ENCODE data around the gene POMT1. TPM values are rescaled to one million over a fixed set of nuclear protein-coding genes. Genes with fewer than 3 reads are reported as not detected.

POMT1 gene
- total and polyA plus RNA-seq, 3 donors from 2014 or later = 99.7 to 118 (median 117) TPM

DNA sequence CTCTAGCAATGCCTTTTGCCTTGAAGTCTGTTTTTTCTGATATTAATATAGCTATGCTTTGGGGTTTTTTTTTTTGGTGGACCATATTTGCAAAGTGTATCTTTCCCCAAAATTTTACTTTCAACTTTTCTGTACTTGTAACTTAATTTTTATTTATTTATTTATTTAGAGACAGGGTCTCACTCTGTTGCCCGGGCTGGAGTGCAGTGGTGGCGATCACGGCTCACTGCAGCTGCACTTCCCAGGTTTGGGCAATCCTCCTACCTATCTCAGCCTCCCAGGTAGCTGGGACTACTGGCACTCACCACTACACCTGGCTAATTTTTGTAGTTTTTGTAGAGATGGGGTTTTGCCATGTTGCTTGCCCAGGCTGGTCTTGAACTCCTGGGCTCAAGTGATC, 63.4 kb downstream of the POMT1 start:
- no peaks in the 10 kb centered on the region for H3K36me3 ChIP-seq (ENCODE audit: low read depth, missing control alignments)
- H3K27ac ChIP-seq = no peak overlapping the region
- H3K27me3 ChIP-seq = no peaks in the 10 kb centered on the region
- DNase-seq = no peak
- intact Hi-C loops (cut with DNase I; ENCODE audit: low total_unique reads) = no loop called here
- TF ChIP-seq, protein P1, sequence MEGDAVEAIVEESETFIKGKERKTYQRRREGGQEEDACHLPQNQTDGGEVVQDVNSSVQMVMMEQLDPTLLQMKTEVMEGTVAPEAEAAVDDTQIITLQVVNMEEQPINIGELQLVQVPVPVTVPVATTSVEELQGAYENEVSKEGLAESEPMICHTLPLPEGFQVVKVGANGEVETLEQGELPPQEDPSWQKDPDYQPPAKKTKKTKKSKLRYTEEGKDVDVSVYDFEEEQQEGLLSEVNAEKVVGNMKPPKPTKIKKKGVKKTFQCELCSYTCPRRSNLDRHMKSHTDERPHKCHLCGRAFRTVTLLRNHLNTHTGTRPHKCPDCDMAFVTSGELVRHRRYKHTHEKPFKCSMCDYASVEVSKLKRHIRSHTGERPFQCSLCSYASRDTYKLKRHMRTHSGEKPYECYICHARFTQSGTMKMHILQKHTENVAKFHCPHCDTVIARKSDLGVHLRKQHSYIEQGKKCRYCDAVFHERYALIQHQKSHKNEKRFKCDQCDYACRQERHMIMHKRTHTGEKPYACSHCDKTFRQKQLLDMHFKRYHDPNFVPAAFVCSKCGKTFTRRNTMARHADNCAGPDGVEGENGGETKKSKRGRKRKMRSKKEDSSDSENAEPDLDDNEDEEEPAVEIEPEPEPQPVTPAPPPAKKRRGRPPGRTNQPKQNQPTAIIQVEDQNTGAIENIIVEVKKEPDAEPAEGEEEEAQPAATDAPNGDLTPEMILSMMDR (IDR thresholded peaks at IDR 0.05) = no peak
- TF ChIP-seq POLR2A (IDR thresholded peaks at IDR 0.05) = no peak
- H3K4me3 ChIP-seq = no peak overlapping the region
- H3K4me1 ChIP-seq = no peaks in the 10 kb centered on the region
- WGBS, 2 donors = 92 to 93% methylated on average over 3 of the region's 3 CpGs
- no peaks in the 10 kb centered on the region for H3K9me3 ChIP-seq

DNA sequence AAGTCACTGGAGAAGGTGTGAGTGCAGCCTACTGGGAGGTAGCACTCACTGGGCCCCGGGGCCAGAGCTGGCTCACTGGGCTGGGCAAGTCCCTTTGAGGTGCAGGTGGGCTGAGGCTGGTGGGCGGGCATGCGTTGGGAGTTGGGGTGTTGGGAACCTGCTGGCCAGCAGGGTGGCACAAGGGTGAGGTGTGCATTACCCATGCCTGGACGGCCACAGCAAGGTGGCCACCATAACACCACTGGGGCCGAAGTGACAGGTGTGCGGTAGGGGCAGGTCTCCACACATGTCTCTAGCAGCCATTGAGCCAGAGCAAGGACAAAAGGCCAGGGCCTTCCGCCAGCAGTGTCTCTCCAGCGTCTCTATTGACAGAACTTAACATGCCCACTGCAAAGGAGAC, 65.2 kb downstream of the POMT1 start:
- DNase-seq = no peak
- Histone ChIP-seq H3K27me3 (no peaks in the 10 kb centered on the region), H3K9me3 (no peaks in the 10 kb centered on the region), H3K27ac (no peak overlapping the region), H3K4me3 (no peak overlapping the region), H3K4me1 (no peaks in the 10 kb centered on the region), H3K36me3 (ENCODE audit: low read depth, missing control alignments) (no peaks in the 10 kb centered on the region)
- intact Hi-C loops (cut with DNase I; ENCODE audit: low total_unique reads) = no loop called here
- TF ChIP-seq, protein P1 (IDR thresholded peaks at IDR 0.05) = no peak
- no peak for TF ChIP-seq POLR2A (IDR thresholded peaks at IDR 0.05)
- WGBS, 2 donors = 94 to 98% methylated on average over 6 to 8 of the region's 8 CpGs

Small RNA genes within 50 kb of the gene (small RNA-seq; reads per million reads assigned to genes)
- gene SNORD62A (0 to 0.09 reads per million in 2 donors), gene SNORD62B (0.55 to 0.66 reads per million in 2 donors)

Other genes with a start within 250 kb of the POMT1 start
- gene FAM78A, start 226.4 kb upstream of the POMT1 start, total RNA-seq = 10 to 100 TPM; 29.7 to 30.8 TPM
- 48.0 TPM for gene FAM78A, start 226.4 kb upstream of the POMT1 start, polyA plus RNA-seq (ENCODE audit: insufficient read depth, low read depth, low replicate concordance)
- gene PLPP7, start 213.2 kb upstream of the POMT1 start, total RNA-seq = 10 to 100 TPM; 23.9 to 29.9 TPM
- gene PLPP7, start 213.2 kb upstream of the POMT1 start, polyA plus RNA-seq (ENCODE audit: insufficient read depth, low read depth, low replicate concordance) = 8.6 TPM
- gene PRRC2B, start 108.8 kb upstream of the POMT1 start, total RNA-seq = 100 to 1,000 TPM; 175 to 213 TPM
- gene PRRC2B, start 108.8 kb upstream of the POMT1 start, polyA plus RNA-seq (ENCODE audit: insufficient read depth, low read depth, low replicate concordance) = 111 TPM
- gene UCK1, start 28.3 kb downstream of the POMT1 start, total RNA-seq = 10 to 100 TPM; 34.3 to 49.9 TPM
- 41.1 TPM for gene UCK1, start 28.3 kb downstream of the POMT1 start, polyA plus RNA-seq (ENCODE audit: insufficient read depth, low read depth, low replicate concordance)
- gene PRRT1B, start 42.6 kb downstream of the POMT1 start, total RNA-seq = under 1 TPM in 1 of 2 donors, not detected in 1; 0.47 TPM
- not detected for gene PRRT1B, start 42.6 kb downstream of the POMT1 start, polyA plus RNA-seq (ENCODE audit: insufficient read depth, low read depth, low replicate concordance)
- 10 to 100 TPM; 55.8 to 56.9 TPM for gene RAPGEF1, start 237.2 kb downstream of the POMT1 start, total RNA-seq
- 36.1 TPM for gene RAPGEF1, start 237.2 kb downstream of the POMT1 start, polyA plus RNA-seq (ENCODE audit: insufficient read depth, low read depth, low replicate concordance)

All from testis (tissue), 3 donors.